NB4 (cell line): ENCODE measurements around the gene KIRREL3.

Source experiments
- DNase-seq: peaks from one replicate; pipeline ENCODE4 v3.0.0; 2010; ENCODE audit warnings: low read depth
- H3K4me3 ChIP-seq: one replicate; pipeline ENCODE4 v1.5.1; 2011; ENCODE audit warnings: mild to moderate bottlenecking, low read depth, low read length, moderate library complexity
- MYC ChIP-seq: IDR thresholded peaks from 2 replicates; pipeline ENCODE4 v1.6.1; 2011; ENCODE audit warnings: low read depth, low read length
- POLR2A ChIP-seq: IDR thresholded peaks from 2 replicates; pipeline ENCODE4 v1.6.1; 2011; ENCODE audit warnings: mild to moderate bottlenecking; ENCODE audit not compliant: insufficient read length; ENCODE audit errors: extremely low read depth
- TF ChIP-seq, protein P1 (sequence below): IDR thresholded peaks from one replicate; pipeline ENCODE4 v1.5.1; 2012; ENCODE audit warnings: low read depth, low read length
- TF ChIP-seq, protein P2 (sequence below): IDR thresholded peaks from 2 replicates; pipeline ENCODE4 v1.6.1; 2011; ENCODE audit warnings: low read depth, low read length

Gene KIRREL3

DNA sequence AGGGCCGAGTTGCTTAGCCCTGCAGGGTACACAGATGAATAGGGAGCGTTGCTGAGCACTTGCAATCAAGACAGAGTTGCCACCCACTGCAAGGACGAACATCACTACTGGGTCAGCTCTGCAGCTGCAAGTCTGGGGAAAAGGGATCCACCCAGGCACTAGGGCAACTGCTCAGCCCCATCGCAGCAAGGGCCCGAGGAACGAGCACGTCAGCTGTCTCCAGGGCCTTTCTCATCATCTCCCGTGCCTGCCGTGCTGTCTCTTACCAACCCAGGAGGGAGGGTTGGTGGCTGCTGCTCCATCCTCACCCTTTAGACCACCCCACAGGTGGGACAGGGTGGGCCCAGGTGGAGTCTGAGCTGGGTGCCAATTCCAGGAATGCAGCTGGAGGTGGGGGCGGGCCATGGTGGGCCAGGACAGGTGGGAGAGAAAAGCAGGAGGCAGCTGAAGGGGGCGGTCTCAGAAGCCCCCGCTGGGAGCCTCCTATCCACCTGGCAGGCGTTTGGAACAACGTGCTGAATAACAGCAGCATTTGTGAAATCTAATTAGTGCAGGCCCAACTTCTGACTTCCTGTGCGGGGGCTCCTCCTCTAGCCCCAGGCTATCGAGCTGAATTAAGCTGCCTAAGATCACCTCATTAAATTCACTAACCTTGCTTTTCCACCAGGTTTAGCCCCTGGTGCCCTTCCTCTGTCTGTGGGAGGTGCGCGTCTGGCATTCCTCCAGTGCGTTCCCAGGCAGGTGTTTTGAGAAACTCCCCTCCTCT lies 392.6 kb downstream of the KIRREL3 start:
- H3K4me3 ChIP-seq, result no peak overlapping the region
- no peak for DNase-seq
- TF ChIP-seq MYC, result no peak
- TF ChIP-seq, protein P1, sequence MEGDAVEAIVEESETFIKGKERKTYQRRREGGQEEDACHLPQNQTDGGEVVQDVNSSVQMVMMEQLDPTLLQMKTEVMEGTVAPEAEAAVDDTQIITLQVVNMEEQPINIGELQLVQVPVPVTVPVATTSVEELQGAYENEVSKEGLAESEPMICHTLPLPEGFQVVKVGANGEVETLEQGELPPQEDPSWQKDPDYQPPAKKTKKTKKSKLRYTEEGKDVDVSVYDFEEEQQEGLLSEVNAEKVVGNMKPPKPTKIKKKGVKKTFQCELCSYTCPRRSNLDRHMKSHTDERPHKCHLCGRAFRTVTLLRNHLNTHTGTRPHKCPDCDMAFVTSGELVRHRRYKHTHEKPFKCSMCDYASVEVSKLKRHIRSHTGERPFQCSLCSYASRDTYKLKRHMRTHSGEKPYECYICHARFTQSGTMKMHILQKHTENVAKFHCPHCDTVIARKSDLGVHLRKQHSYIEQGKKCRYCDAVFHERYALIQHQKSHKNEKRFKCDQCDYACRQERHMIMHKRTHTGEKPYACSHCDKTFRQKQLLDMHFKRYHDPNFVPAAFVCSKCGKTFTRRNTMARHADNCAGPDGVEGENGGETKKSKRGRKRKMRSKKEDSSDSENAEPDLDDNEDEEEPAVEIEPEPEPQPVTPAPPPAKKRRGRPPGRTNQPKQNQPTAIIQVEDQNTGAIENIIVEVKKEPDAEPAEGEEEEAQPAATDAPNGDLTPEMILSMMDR, result no peak
- TF ChIP-seq, protein P2, sequence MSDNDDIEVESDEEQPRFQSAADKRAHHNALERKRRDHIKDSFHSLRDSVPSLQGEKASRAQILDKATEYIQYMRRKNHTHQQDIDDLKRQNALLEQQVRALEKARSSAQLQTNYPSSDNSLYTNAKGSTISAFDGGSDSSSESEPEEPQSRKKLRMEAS, result no peak
- TF ChIP-seq POLR2A, result no peak

DNA sequence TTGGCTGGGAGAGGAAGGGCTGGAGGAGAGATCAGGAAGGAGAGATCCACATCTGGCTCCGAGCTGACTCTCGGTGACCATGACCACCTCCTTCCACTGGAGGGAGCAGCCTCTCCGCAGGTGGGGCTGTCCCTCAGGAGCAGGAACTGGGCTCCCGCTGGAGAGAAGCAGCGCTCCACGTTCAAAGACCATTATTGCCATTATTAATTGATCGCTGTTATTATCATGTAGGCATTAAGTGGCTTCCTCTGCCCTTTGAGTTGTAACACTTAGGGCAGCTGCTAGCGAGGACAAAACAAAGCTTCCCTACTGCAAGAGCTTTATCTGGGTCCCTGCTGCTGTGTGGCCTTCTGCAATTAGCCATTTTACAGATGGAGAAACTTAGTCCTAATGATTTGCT lies 393.2 kb downstream of the KIRREL3 start:
- DNase-seq, result peak; percentile 51
- no peak for TF ChIP-seq POLR2A
- TF ChIP-seq, protein P1, result peak; percentile 87
- no peak overlapping the region for H3K4me3 ChIP-seq

DNA sequence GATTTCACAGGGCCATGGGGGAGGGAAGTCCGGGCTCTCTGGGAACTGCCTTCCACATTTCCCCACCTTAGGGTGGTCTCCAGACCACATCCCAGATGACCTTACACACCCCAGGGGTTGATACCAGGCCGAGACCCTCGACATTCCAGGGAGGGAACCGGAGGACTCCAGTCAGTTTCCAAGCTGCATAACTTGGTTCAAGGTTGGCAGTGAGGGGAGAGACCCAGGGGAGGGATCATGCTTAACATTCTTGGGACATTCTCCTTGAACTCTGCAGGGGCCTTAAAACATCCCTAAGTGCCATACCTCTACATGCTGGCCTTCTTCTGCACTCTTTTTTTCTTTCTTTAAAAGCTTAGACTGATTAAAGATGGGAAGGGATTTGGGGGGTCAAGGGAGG lies 394.1 kb downstream of the KIRREL3 start:
- H3K4me3 ChIP-seq, result no peak overlapping the region
- no peak for DNase-seq

DNA sequence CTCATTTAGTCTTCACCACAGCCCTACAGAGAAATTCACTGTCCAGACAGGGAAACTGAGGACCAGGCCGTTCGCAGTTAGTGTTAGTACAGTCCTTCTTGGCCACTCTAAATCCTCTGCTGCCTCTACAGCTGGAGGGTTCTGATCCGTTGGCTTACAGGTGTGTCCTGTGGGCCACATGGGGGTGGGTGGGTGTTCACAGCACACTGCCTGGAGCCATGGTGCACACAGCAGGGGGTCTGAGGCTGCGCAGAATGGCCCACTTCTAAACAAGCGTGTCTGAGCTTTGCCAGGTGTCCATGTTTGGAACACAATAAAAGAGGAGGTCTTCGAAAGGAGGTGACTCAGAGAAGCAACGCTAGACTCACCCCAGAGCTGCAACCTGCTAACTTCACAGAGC lies 396.1 kb downstream of the KIRREL3 start:
- DNase-seq, result no peak

More for the DNA sequence above, 394.1 kb downstream of the KIRREL3 start:
- TF ChIP-seq, protein P2, result no peak
- TF ChIP-seq POLR2A (no peak), MYC (no peak)
- TF ChIP-seq, protein P1, result no peak

DNA sequence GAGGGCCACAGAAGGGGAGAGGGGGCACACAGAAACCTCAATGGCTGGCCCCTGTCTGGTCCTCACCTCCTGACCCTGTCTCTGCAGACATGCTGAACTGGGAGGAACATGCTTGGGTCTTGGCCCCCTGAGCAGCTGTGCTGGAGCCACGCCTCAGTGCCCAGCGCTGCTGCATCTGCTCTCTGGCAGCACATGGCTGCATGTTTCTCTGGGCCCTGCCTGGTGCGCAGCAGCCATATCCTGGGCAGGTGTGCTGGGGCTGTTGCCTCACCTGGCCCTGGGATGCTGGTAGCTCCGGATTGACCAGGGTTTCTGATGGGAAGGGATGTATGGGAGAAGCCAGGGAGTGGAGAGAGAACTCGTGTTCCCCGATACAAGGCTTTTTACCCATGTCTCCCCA lies 397.1 kb downstream of the KIRREL3 start:
- DNase-seq, result no peak
- TF ChIP-seq, protein P2, result no peak
- TF ChIP-seq MYC (no peak), POLR2A (no peak)
- TF ChIP-seq, protein P1, result no peak
- H3K4me3 ChIP-seq, result no peak overlapping the region

More for the DNA sequence above, 396.1 kb downstream of the KIRREL3 start:
- TF ChIP-seq, protein P2, result no peak
- TF ChIP-seq, protein P1, result no peak
- H3K4me3 ChIP-seq, result no peak overlapping the region

DNA sequence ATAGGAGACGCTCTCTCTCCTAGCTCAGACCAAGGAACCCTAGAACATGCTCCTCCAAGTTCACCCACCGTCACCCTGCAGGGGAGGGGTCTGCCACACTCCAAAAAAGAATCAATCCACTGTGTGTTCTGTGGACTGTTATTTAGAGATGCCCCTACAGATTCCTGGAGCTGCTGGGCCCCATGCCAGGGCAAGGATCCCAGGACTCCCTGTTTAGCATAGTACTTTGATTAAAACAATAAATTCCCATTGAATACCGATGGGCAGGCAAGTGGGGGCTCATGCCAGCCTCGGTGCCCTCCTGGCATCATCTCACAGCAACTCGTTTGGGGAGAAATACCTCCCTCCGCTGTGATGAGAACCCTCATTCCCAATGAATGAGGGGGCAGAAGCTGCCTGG lies 397.6 kb downstream of the KIRREL3 start:
- no peak overlapping the region for H3K4me3 ChIP-seq
- DNase-seq, result no peak
- TF ChIP-seq, protein P2, result no peak
- TF ChIP-seq, protein P1, result no peak
